Osteoblast (primary cell): ENCODE data around the gene CCDC71. TPM values are rescaled to one million over a fixed set of nuclear protein-coding genes. Genes with fewer than 3 reads are reported as not detected.

Experiments used
- DNase-seq: peaks from one replicate; pipeline ENCODE4 v3.0.0; 2011; ENCODE audit warnings: low spot score, mixed read lengths; ENCODE audit not compliant: insufficient read length; ENCODE audit errors: missing footprints
- H2AFZ ChIP-seq: 2 replicates; pipeline ENCODE4 v1.6.0; 2011; ENCODE audit warnings: mild to moderate bottlenecking, low read length
- H3K27ac ChIP-seq: 2 replicates; pipeline ENCODE4 v1.5.1; 2011; ENCODE audit warnings: mild to moderate bottlenecking, low read depth, low read length, moderate library complexity
- H3K27me3 ChIP-seq: 2 replicates; pipeline ENCODE4 v1.6.0; 2012; ENCODE audit warnings: mild to moderate bottlenecking, control low read depth, inconsistent platforms, low read length, moderate library complexity; ENCODE audit not compliant: insufficient read depth
- H3K36me3 ChIP-seq: 2 replicates; pipeline ENCODE4 v1.5.1; 2011; ENCODE audit warnings: mild to moderate bottlenecking, low read length, control low read depth, moderate library complexity; ENCODE audit not compliant: insufficient read depth
- H3K4me1 ChIP-seq: 2 replicates; pipeline ENCODE4 v1.5.1; 2011; ENCODE audit warnings: mild to moderate bottlenecking, low read length, control low read depth, moderate library complexity; ENCODE audit not compliant: insufficient read depth
- H3K4me2 ChIP-seq: 2 replicates; pipeline ENCODE4 v1.6.0; 2011; ENCODE audit warnings: mild to moderate bottlenecking, low read length; ENCODE audit not compliant: insufficient read depth
- H3K4me3 ChIP-seq: fragments of 200-600 bp; sonication (generic); 3 replicates; pipeline ENCODE4 v1.5.1; 2012; ENCODE audit warnings: mild to moderate bottlenecking, low read length, inconsistent platforms; ENCODE audit not compliant: insufficient read depth
- H3K79me2 ChIP-seq: 2 replicates; pipeline ENCODE4 v1.6.0; 2012; ENCODE audit warnings: mild to moderate bottlenecking, low read length, control low read depth, inconsistent platforms; ENCODE audit not compliant: insufficient read depth
- H3K9me3 ChIP-seq: 2 replicates; pipeline ENCODE4 v1.5.1; 2011; ENCODE audit warnings: low read depth, low read length, control low read depth
- H4K20me1 ChIP-seq: 2 replicates; pipeline ENCODE4 v1.6.0; 2012; ENCODE audit warnings: mild to moderate bottlenecking, low read length, control low read depth; ENCODE audit not compliant: insufficient read depth
- total RNA-seq: library from RNA; depleted of rRNA; stranded (reverse); fragments of >200 nt; gene quantifications from 2 replicates; pipeline ENCODE4 v1.2.3, GENCODE V29; 2012
- TF ChIP-seq, protein P1 (sequence below): IDR thresholded peaks from 2 replicates; pipeline ENCODE4 v1.5.1; 2011; ENCODE audit warnings: mild to moderate bottlenecking, low read depth, low read length, moderate library complexity; ENCODE audit errors: extremely low read depth

CCDC71 gene
- total RNA-seq, 1 donor: 22.8 TPM

- DNase-seq: peak; percentile 99
- H3K4me2 ChIP-seq: peak within 1 kb of the TSS; percentile 96
- H3K4me3 ChIP-seq: peak within 1 kb of the TSS; percentile 93
- H3K79me2 ChIP-seq: peaks cover 26% of the 10 kb centered on the region
- peak within 1 kb of the TSS; percentile 82 for H2AFZ ChIP-seq
- H3K27me3 ChIP-seq: no peaks in the 10 kb centered on the region
- H3K4me1 ChIP-seq: peaks cover 12% of the 10 kb centered on the region
- H4K20me1 ChIP-seq: peaks cover 16% of the 10 kb centered on the region
- H3K36me3 ChIP-seq: peaks cover 77% of the 10 kb centered on the region
- peak within 1 kb of the TSS; percentile 86 for H3K27ac ChIP-seq
- TF ChIP-seq, protein P1, sequence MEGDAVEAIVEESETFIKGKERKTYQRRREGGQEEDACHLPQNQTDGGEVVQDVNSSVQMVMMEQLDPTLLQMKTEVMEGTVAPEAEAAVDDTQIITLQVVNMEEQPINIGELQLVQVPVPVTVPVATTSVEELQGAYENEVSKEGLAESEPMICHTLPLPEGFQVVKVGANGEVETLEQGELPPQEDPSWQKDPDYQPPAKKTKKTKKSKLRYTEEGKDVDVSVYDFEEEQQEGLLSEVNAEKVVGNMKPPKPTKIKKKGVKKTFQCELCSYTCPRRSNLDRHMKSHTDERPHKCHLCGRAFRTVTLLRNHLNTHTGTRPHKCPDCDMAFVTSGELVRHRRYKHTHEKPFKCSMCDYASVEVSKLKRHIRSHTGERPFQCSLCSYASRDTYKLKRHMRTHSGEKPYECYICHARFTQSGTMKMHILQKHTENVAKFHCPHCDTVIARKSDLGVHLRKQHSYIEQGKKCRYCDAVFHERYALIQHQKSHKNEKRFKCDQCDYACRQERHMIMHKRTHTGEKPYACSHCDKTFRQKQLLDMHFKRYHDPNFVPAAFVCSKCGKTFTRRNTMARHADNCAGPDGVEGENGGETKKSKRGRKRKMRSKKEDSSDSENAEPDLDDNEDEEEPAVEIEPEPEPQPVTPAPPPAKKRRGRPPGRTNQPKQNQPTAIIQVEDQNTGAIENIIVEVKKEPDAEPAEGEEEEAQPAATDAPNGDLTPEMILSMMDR: no peak
- H3K9me3 ChIP-seq: no peaks in the 10 kb centered on the region
These were observed 45.5 kb downstream of the CCDC71 start, which contains the start of gene USP19 for GRCh38 chr3:49120438-49121131. Gene USP19, minus strand, starts transcription at chr3:49120823. Its CDS starts 1,678 bp downstream, at chr3:49119145.

DNA sequence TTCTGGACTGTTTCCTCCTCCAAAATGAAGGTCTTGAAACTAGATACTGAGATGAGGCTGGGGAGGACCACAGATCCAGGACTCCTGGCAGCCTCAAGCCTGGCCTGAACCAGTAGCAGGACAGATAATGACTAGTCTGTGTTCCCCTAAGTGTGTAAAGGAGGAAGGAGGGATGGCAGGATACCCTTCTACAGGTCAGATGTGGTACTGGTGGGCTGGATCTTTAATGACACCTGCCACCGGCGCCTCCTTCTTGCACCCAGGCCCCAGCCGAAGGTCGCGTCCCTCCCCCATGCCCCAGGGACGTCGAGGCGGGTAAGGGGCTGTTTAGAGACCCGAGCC lies 46.1 kb downstream of the CCDC71 start:
- DNase-seq: peak; percentile 93
- H3K36me3 ChIP-seq: peaks cover 78% of the 10 kb centered on the region
- TF ChIP-seq, protein P1: no peak
- no peaks in the 10 kb centered on the region for H3K9me3 ChIP-seq
- no peaks in the 10 kb centered on the region for H3K27me3 ChIP-seq
- peak overlapping the region; percentile 93 for H3K4me3 ChIP-seq
- H2AFZ ChIP-seq: peak overlapping the region; percentile 82
- H3K27ac ChIP-seq: peak overlapping the region; percentile 86
- H3K79me2 ChIP-seq: peaks cover 26% of the 10 kb centered on the region
- peaks cover 12% of the 10 kb centered on the region for H3K4me1 ChIP-seq
- peak overlapping the region; percentile 96 for H3K4me2 ChIP-seq
- peaks cover 16% of the 10 kb centered on the region for H4K20me1 ChIP-seq

- H2AFZ ChIP-seq: no peak overlapping the region
- H3K4me2 ChIP-seq: peak overlapping the region; percentile 96
- peaks cover 78% of the 10 kb centered on the region for H3K36me3 ChIP-seq
- peak overlapping the region; percentile 93 for H3K4me3 ChIP-seq
- peak; percentile 97 for DNase-seq
- H3K4me1 ChIP-seq: peaks cover 12% of the 10 kb centered on the region
- TF ChIP-seq, protein P1: no peak
- no peaks in the 10 kb centered on the region for H3K27me3 ChIP-seq
- peaks cover 26% of the 10 kb centered on the region for H3K79me2 ChIP-seq
- H3K27ac ChIP-seq: peak overlapping the region; percentile 86
- H4K20me1 ChIP-seq: peaks cover 16% of the 10 kb centered on the region
- H3K9me3 ChIP-seq: no peaks in the 10 kb centered on the region
These were observed 46.7 kb downstream of the CCDC71 start for GRCh38 chr3:49119439-49119838.

- Histone ChIP-seq H3K4me2 (peak overlapping the region; percentile 96), H2AFZ (no peak overlapping the region), H3K4me1 (peaks cover 12% of the 10 kb centered on the region), H3K36me3 (peaks cover 78% of the 10 kb centered on the region), H3K27me3 (no peaks in the 10 kb centered on the region), H3K9me3 (no peaks in the 10 kb centered on the region), H3K79me2 (peaks cover 26% of the 10 kb centered on the region), H4K20me1 (peaks cover 16% of the 10 kb centered on the region), H3K27ac (peak overlapping the region; percentile 86), H3K4me3 (peak overlapping the region; percentile 93)
- TF ChIP-seq, protein P1: no peak
- peak; percentile 89 for DNase-seq
These were observed 47.1 kb downstream of the CCDC71 start for GRCh38 chr3:49119036-49119435.
